T-cell (primary cell): ENCODE data around the gene SIL1. TPM values are rescaled to one million over a fixed set of nuclear protein-coding genes. Genes with fewer than 3 reads are reported as not detected.
"Not testable (repeated sequence)": the region's sequence is repeated elsewhere in the genome, so short reads cannot be mapped to it uniquely, and the experiment has no call there.

Experiments
- ATAC-seq, 4 experiments: fragments of 200-7000 bp in 3 of 4; fragments of 150-1000 bp in 1 of 4; cut with Tn5 transposase; replicated peaks in 1 of 4; 1 replicate in 3 of 4; 2 replicates in 1 of 4; pipeline ENCODE4 v1.10.0; 2021; ENCODE audit warnings: moderate library complexity in 3 of 4, mild to moderate bottlenecking in 2 of 4, moderate number of reproducible peaks in 1 of 4
- CTCF ChIA-PET, 2 donors: fragments of 300-600 bp; sonication (Branson Sonifier 250); formaldehyde crosslinking; loops; one replicate each; lab custom pipeline; 2022; ENCODE audit warnings: antibody characterized with exemption in 2 of 2; lab: Charles Lee
- POLR2A ChIA-PET, 2 donors: fragments of 300-600 bp; sonication (Branson Sonifier 250); formaldehyde crosslinking; loops; one replicate each; lab custom pipeline; 2022; ENCODE audit warnings: antibody characterized with exemption in 2 of 2; lab: Charles Lee
- DNase-seq, 35 experiments: peaks; one replicate each; pipeline versions ENCODE4 v3.0.0 to v3.0.0-alpha.2; 2013 to 2023
- H3K27ac ChIP-seq: one replicate; pipeline ENCODE4 v1.5.1; 2013; ENCODE audit warnings: low read length
- H3K27me3 ChIP-seq, 2 experiments: replicated peaks in 1 of 2; 1 replicate in 1 of 2; 2 replicates in 1 of 2; pipeline versions ENCODE4 v1.6.1 to v1.7.0; 2013; ENCODE audit warnings: low read length in 1 of 2, mixed read lengths in 1 of 2; ENCODE audit not compliant: control insufficient read depth in 2 of 2, insufficient read depth in 2 of 2; ENCODE audit errors: extremely low read depth in 1 of 2
- H3K36me3 ChIP-seq, 2 donors: 1 replicate in 1 of 2; 2 replicates in 1 of 2; pipeline versions ENCODE4 v1.6.1 to v1.7.0; 2013; ENCODE audit warnings: low read length in 1 of 2; ENCODE audit not compliant: control insufficient read depth in 2 of 2, insufficient read depth in 1 of 2; ENCODE audit errors: extremely low read depth in 1 of 2
- H3K4me1 ChIP-seq, 2 experiments: 1 replicate in 1 of 2; 2 replicates in 1 of 2; pipeline versions ENCODE4 v1.6.1 to v1.7.0; 2013; ENCODE audit warnings: low read length in 2 of 2, mixed read lengths in 1 of 2; ENCODE audit not compliant: insufficient read depth in 2 of 2, control insufficient read depth in 1 of 2; ENCODE audit errors: extremely low read depth in 1 of 2
- H3K4me3 ChIP-seq, 2 donors: 1 replicate in 1 of 2; 2 replicates in 1 of 2; pipeline versions ENCODE4 v1.5.1 to v1.7.0; 2013; ENCODE audit warnings: mild to moderate bottlenecking in 2 of 2, low read length in 1 of 2, moderate library complexity in 1 of 2; ENCODE audit not compliant: control insufficient read depth in 1 of 2; ENCODE audit errors: extremely low read depth in 1 of 2
- H3K9me3 ChIP-seq: 2 replicates; pipeline ENCODE4 v1.7.0; 2013
- H3K27ac Mint-ChIP-seq, 2 donors: one replicate each; pipeline ENCODE4 v1.8.0; 2020 to 2021; ENCODE audit warnings: mild to moderate bottlenecking in 2 of 2, mixed read lengths in 2 of 2
- H3K27me3 Mint-ChIP-seq, 2 donors: one replicate each; pipeline ENCODE4 v1.8.0; 2021 to 2022; ENCODE audit warnings: mixed read lengths in 2 of 2
- H3K36me3 Mint-ChIP-seq: one replicate; pipeline ENCODE4 v1.8.0; 2021; ENCODE audit warnings: mixed read lengths
- H3K4me1 Mint-ChIP-seq, 3 donors: one replicate each; pipeline ENCODE4 v1.8.0; 2020 to 2022; ENCODE audit warnings: mixed read lengths in 3 of 3, mild to moderate bottlenecking in 1 of 3
- H3K4me3 Mint-ChIP-seq, 3 donors: one replicate each; pipeline ENCODE4 v1.8.0; 2020 to 2022; ENCODE audit warnings: mild to moderate bottlenecking in 3 of 3, mixed read lengths in 3 of 3, moderate library complexity in 3 of 3
- H3K9me3 Mint-ChIP-seq, 3 donors: one replicate each; pipeline ENCODE4 v1.8.0; 2020 to 2022; ENCODE audit warnings: mixed read lengths in 3 of 3
- WGBS: methylation state at CpG from one replicate; pipeline ENCODE4 v1.1.5; 2013; ENCODE audit warnings: missing lambda C conversion rate; ENCODE audit not compliant: insufficient coverage; 5-methylcytosine and 5-hydroxymethylcytosine counted together
- total RNA-seq, 35 experiments: library from RNA in 6 of 35; stranded (reverse) in 6 of 35; fragments of 120-200 nt in 1 of 35; gene quantifications; one replicate each; pipeline versions ENCODE4 v1.2.1 to v1.2.4 and lab custom pipeline; 2013 to 2026

SIL1 gene
- total RNA-seq, 5 donors from 2014 or later (not counting 1 experiment from before 2014, with no cell fraction given) = 14.2 to 16.5 (median 15.8) TPM

DNA sequence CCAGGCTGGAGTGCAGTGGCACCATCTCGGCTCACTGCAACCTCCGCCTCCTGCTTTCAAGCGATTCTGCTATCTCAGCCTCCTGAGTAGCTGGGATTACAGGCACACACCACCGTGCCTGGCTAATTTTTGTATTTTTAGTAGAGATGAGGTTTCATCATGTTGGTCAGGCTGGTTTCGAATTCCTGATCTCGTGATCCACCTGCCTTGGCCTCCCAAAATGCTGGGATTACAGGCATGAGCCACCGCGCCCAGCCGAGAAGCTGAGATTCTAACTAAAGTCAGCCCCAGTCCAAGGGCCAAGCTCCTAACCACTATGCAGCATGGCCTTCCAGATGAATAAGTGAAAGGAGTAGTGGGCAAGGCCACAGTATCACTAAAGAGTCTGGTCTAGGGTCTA is 20.9 kb downstream of the SIL1 start:
- 90% methylated on average over 2 of the region's 9 CpGs for WGBS
- H3K9me3 Mint-ChIP-seq, H3K27ac ChIP-seq, H3K27me3 ChIP-seq, DNase-seq, H3K36me3 ChIP-seq, POLR2A ChIA-PET, H3K27me3 Mint-ChIP-seq, H3K4me1 ChIP-seq, H3K4me3 ChIP-seq, H3K9me3 ChIP-seq, H3K27ac Mint-ChIP-seq, H3K4me3 Mint-ChIP-seq, ATAC-seq, CTCF ChIA-PET: not testable (repeated sequence)
- peaks cover 12% of the 10 kb centered on the region for H3K36me3 Mint-ChIP-seq
- peaks cover 8 to 25% (median 13%) of the 10 kb centered on the region in 3 donors for H3K4me1 Mint-ChIP-seq

DNA sequence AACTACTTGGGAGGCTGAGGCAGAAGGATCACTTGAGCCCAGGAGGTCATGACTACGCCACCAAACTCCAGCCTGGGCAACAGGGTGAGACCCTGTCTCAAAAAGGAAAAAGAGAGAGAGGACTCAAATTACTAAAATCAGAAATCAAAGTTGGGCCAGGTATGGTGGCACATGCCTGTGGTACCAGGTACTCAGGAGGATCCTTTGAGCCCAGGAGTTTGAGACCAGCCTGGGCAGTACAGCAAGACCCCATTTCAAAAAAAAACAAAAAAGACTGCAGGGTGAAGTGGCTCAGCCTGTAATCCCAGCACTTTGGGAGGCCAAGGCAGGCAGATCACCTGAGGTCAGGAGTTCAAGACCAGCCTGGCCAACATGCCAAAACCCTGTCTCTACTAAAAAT is 23.8 kb downstream of the SIL1 start:
- H3K4me3 ChIP-seq, H3K9me3 ChIP-seq, H3K4me3 Mint-ChIP-seq, H3K27me3 ChIP-seq, H3K27ac Mint-ChIP-seq, DNase-seq, H3K27ac ChIP-seq, CTCF ChIA-PET, ATAC-seq, H3K9me3 Mint-ChIP-seq, H3K4me1 ChIP-seq, H3K27me3 Mint-ChIP-seq, H3K36me3 ChIP-seq: not testable (repeated sequence)
- WGBS = no CpG with 5 or more reads among the region's 1 CpG
- POLR2A ChIA-PET = interaction anchor here (0.7 kb wide), 2 partner anchors 459 to 471 kb away, joined by 3 to 6 read pairs; no protein-coding TSS in a partner anchor
- H3K4me1 Mint-ChIP-seq = peaks cover 8 to 16% (median 11%) of the 10 kb centered on the region in 3 donors
- H3K36me3 Mint-ChIP-seq = peaks cover 18% of the 10 kb centered on the region

DNA sequence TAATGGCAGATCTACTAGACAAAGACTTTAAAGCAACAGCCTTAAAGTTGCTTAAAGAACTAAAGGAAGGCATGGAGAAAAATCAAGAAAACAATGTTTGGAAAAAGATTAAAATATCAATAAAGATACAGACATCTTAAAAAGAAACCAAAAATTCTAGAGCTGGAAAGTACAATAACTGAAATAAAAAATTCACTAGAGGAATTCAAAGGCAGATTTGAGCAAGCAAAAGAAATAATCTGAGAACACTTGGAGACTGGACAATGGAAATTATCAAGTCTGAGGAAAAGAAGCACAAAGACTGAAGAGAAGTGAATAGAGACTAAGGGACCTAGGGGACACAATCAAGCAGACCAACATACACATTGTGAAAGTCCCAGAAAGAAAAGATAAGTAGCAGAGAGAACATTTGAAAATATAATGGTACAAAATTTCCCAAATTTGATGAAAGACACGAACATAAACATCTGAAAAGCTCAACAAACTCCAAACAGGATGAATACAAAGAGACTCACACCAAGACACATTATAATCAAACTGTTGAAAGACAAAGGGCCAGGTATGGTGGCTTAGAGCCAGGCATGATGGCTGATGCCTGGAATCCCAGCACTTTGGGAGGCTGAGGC is 26.3 kb downstream of the SIL1 start:
- DNase-seq (no peak), ATAC-seq (no peak)
- H3K9me3 ChIP-seq = no peaks in the 10 kb centered on the region
- H3K4me3 ChIP-seq = no peak overlapping the region
- H3K36me3 Mint-ChIP-seq = peaks cover 14% of the 10 kb centered on the region
- H3K27ac ChIP-seq = no peak overlapping the region
- ChIA-PET POLR2A (interaction anchor here in 1 of 2 donors (0.7 kb wide), 1 partner anchor 10 kb away, joined by 10 read pairs; no protein-coding TSS in a partner anchor), CTCF (no interaction called here)
- no peaks in the 10 kb centered on the region for H3K27me3 Mint-ChIP-seq
- peaks cover 0 to 3% (median 0%) of the 10 kb centered on the region in 3 donors for H3K4me1 Mint-ChIP-seq
- H3K4me3 Mint-ChIP-seq = no peak overlapping the region
- no peak overlapping the region for H3K27ac Mint-ChIP-seq
- no peaks in the 10 kb centered on the region for H3K4me1 ChIP-seq
- no CpG with 5 or more reads among the region's 1 CpG for WGBS
- H3K9me3 Mint-ChIP-seq = peaks cover 5 to 9% (median 6%) of the 10 kb centered on the region in 3 donors
- H3K27me3 ChIP-seq = no peaks in the 10 kb centered on the region
- no peaks in the 10 kb centered on the region for H3K36me3 ChIP-seq

DNA sequence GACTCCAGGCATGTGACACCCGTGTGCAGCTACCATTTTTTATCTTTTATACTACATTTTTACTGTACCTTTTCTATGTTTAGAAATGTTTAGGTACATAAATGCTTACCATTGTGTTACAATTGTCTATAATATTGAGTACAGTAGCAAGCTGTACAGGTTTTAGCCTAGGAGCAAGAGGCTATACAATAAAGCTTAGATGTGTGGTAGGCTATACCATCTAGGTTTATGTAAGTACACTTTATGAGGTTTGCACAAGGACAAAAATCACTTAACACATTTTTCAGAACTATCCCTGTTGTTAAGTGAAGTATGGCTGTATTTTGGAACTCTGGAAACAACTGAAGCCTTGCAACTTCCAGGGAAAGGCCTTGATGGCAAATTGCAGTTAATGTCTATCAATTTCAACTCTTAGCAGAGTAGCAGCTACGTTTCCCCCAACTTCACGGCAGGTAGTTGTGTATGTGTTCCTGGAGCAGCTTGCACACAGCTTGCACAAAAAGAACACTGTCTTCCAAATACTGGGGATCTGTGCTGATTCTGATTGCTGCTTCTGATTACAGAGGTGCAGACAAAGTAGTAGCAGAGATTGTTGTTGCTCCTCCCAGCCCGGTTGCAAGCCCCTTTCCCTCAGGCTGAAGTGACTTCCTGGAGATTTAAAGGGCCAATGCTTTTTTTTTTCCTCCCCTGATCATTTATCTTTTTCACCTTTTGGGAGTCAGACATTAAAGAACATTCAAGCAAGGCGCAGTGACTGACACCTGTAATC is 30.0 kb downstream of the SIL1 start:
- POLR2A ChIA-PET = no interaction called here
- H3K27ac ChIP-seq = no peak overlapping the region
- DNase-seq (no peak), ATAC-seq (no peak)
- no peak overlapping the region for H3K4me3 ChIP-seq
- H3K27ac Mint-ChIP-seq = no peak overlapping the region
- no peaks in the 10 kb centered on the region for H3K27me3 Mint-ChIP-seq
- WGBS = 100% methylated on average over 1 of the region's 5 CpGs
- H3K27me3 ChIP-seq = no peaks in the 10 kb centered on the region
- H3K9me3 ChIP-seq = no peaks in the 10 kb centered on the region
- H3K36me3 ChIP-seq = no peaks in the 10 kb centered on the region
- peaks cover 7% of the 10 kb centered on the region for H3K36me3 Mint-ChIP-seq
- peaks cover 0 to 3% (median 0%) of the 10 kb centered on the region in 3 donors for H3K4me1 Mint-ChIP-seq
- CTCF ChIA-PET = no interaction called here
- peaks cover 5 to 6% (median 6%) of the 10 kb centered on the region in 3 donors for H3K9me3 Mint-ChIP-seq
- no peaks in the 10 kb centered on the region for H3K4me1 ChIP-seq
- H3K4me3 Mint-ChIP-seq = no peak overlapping the region

DNA sequence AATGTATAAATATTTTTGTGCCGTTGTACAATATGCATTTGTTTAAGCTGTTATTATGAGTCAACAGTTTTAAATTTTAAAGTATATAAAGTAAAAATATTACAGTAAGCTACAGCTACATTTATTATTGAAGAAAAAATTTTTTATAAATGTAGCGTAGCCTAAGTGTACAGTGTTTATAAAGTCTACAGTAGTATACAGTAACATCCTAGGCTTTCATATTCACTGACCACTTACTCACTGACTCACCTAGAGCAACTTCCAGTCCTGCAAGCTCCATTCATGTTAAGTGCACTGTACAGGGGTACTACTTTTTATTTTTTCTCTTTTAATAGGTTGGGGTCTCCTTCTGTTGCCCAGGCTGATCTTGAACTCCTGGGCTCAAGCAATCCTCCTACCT is 30.6 kb downstream of the SIL1 start:
- no peak overlapping the region for H3K4me3 Mint-ChIP-seq
- no peak overlapping the region for H3K27ac ChIP-seq
- ChIA-PET CTCF (no interaction called here), POLR2A (no interaction called here)
- ATAC-seq = no peak
- peaks cover 7% of the 10 kb centered on the region for H3K36me3 Mint-ChIP-seq
- no CpG with 5 or more reads among the region's 2 CpGs for WGBS
- peaks cover 0 to 3% (median 0%) of the 10 kb centered on the region in 3 donors for H3K4me1 Mint-ChIP-seq
- H3K27ac Mint-ChIP-seq = no peak overlapping the region
- H3K36me3 ChIP-seq = no peaks in the 10 kb centered on the region
- no peak overlapping the region for H3K4me3 ChIP-seq
- no peaks in the 10 kb centered on the region for H3K27me3 Mint-ChIP-seq
- no peaks in the 10 kb centered on the region for H3K27me3 ChIP-seq
- peaks cover 5 to 6% (median 6%) of the 10 kb centered on the region in 3 donors for H3K9me3 Mint-ChIP-seq
- no peaks in the 10 kb centered on the region for H3K4me1 ChIP-seq
- no peaks in the 10 kb centered on the region for H3K9me3 ChIP-seq
- no peak for DNase-seq

DNA sequence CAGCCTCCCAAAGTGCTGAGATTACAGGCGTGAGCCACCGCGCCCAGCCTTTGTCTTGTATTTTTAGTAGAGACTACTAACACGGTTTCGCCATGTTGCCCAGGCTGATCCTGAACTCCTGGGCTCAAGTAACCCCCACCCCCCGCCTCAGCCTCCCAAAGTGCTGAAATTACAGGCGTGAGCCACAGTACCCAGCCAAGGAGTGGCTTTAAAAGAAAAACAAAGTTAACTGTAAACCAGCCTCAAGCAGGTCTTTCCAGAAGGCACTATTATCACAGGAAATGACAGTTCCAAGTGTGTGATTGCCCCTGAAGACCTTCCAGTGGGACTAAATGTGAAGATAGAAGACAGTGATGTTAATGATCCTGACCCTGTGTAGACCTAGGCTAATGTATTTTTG is 31.1 kb downstream of the SIL1 start:
- H3K27me3 ChIP-seq = no peaks in the 10 kb centered on the region
- POLR2A ChIA-PET = no interaction called here
- no peak overlapping the region for H3K27ac Mint-ChIP-seq
- no peaks in the 10 kb centered on the region for H3K27me3 Mint-ChIP-seq
- no peaks in the 10 kb centered on the region for H3K36me3 ChIP-seq
- H3K4me1 Mint-ChIP-seq = peaks cover 0 to 3% (median 0%) of the 10 kb centered on the region in 3 donors
- ATAC-seq = no peak
- CTCF ChIA-PET = no interaction called here
- peaks cover 5% of the 10 kb centered on the region for H3K36me3 Mint-ChIP-seq
- no peaks in the 10 kb centered on the region for H3K9me3 ChIP-seq
- H3K4me3 Mint-ChIP-seq = no peak overlapping the region
- 100% methylated on average over 1 of the region's 7 CpGs for WGBS
- no peak for DNase-seq
- H3K9me3 Mint-ChIP-seq = peaks cover 4 to 5% (median 5%) of the 10 kb centered on the region in 3 donors
- H3K27ac ChIP-seq = no peak overlapping the region
- H3K4me1 ChIP-seq = no peaks in the 10 kb centered on the region
- H3K4me3 ChIP-seq = no peak overlapping the region
